GM19463 (cell line): Measurements from ENCODE around the gene ZNF276.
"Not testable (repeated sequence)": the region's sequence is repeated elsewhere in the genome, so short reads cannot be mapped to it uniquely, and the experiment has no call there.

ENCODE experiments used
- ATAC-seq: cut with Tn5 transposase; IDR thresholded peaks from one replicate; pipeline ENCODE4 v1.9.1; 2021; ENCODE audit warnings: mild to moderate bottlenecking, moderate library complexity; ENCODE audit not compliant: unreplicated experiment

Gene ZNF276

DNA sequence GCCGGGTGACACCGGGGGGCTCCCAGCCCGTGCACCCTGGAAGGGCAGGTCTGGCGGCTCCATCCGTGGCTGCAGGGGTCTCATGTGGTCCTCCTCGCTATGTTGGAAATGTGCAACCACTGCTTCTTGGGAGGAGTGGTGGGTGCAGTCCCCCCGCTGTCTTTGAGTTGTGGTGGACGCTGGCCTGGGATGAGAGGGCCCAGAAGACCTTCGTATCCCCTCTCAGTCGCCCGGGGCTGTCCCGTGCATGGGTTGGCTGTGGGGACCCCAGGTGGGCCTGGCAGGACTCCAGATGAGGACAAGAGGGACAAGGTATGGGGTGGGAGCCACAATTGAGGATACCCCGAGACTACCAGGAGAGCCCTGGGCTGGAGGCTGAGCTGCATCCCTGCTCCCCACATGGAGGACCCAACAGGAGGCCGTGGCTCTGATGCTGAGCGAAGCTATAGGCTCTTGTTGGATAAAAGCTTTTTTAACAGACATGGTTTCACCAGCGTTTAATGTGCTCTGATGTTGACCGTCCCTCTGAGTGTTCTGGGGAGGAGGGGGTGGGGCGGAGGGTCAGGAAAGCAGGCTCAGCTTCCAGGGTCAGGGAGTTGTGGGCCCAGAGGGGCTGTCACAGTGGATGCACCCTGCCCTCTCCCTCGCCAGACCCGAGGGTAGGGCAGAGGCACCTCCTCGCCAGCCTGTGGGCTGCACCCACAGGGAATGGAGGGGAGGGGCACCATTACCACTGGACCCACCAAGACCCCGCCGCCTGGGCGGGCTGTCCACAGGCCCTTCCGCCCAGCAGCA, 25.3 kb upstream of the ZNF276 start:
- no peak for ATAC-seq

DNA sequence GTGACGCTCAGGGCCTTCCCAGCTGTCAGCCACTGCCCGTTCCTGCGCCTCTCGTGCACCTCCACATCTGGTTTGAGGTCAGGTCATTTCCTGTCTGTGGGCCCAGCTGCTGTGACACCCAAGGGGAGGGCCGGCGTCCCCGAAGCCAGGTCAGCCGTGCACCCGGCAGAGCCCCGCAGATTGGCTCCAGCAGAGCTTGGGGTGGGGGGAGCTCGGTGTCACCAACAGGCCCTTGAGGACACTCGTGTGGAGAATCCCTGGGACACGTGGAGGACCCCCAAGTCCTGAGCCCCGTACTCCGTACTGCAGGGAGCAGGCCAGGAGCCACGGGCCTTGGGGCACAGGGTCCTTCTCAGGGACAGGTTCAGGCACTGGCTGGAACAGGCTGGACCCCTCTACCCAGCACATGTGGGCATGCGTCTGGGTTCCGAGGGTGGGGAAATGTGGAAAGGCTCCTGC, 24.6 kb upstream of the ZNF276 start:
- ATAC-seq = no peak

- ATAC-seq = no peak
Observed at GRCh38 chr16:89697161-89697615, 24.1 kb upstream of the ZNF276 start.

DNA sequence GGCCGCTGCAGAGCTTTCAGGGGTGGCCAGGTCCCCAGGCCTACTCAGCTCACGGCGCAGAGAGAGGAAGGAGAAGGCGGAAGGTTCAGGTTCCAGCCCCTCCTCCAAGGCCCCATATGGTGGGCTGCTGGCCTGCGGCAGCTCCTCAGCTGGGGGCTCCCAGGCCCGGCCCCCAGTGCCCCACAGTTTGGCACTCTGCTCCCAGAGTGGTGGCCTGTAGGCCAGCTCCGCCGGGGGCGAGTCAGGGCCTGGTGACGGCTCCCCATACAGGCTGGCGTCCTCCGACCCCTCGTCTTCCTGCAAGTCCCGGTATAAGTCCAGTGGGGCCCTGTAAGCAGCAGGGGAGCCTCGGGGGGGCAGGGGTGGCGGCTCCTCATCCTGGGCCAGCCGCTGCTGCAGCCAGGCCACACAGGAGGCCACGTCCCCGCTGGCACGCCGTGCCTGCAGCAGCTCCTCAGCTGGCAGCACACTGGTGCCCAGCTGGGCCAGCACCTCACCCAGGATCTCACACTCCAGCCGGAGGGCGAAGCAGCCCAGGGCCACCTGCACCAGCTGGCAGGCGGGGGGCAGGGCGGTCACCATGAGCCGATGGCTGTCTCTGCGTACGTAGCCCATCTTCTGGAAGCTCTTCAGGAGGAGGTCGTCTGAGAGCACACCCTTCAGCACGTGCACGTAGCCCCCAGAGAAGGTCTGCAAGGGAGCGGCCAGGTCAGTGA, 23.6 kb upstream of the ZNF276 start:
- ATAC-seq = no peak

GRCh38 chr16:89698717-89699116, 22.6 kb upstream of the ZNF276 start:
- ATAC-seq = not testable (repeated sequence)

GRCh38 chr16:89699629-89700099, 21.7 kb upstream of the ZNF276 start:
- not testable (repeated sequence) for ATAC-seq

DNA sequence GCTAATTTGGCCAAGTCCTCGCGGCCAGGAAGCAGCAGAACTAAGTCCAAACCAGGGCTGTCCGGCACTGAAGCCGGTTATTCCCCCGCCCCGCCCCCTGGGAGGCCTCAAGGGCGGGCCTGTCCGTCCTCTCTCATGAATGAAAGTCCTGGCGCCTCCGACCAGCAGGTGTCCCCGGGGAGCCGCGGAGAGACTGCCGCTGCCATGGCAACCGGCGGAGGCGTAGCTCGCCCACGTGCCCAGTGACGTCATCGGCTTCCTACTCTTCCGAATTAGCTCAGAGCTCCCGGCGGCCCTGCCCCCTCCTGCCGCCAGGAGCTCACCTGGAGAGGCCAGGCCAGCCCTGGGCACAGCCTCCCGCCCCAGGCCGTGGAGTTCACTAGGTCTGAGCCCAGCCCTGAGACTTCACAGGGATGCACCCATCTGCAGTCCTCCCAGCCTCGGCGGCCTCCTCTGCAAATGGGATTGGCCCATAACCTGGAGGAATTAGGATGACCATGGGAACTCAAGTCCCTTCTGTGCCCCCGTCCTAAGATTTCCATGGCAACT, 21.2 kb upstream of the ZNF276 start:
- ATAC-seq = peak; percentile 39

GRCh38 chr16:89700649-89701424, 20.5 kb upstream of the ZNF276 start:
- no peak for ATAC-seq

GRCh38 chr16:89701425-89702406, 19.6 kb upstream of the ZNF276 start, which contains the start of gene SPATA2L:
Gene SPATA2L (minus strand): TSS chr16:89701705. CDS start chr16:89701232, 473 bp downstream.
- peak; percentile 63 for ATAC-seq

DNA sequence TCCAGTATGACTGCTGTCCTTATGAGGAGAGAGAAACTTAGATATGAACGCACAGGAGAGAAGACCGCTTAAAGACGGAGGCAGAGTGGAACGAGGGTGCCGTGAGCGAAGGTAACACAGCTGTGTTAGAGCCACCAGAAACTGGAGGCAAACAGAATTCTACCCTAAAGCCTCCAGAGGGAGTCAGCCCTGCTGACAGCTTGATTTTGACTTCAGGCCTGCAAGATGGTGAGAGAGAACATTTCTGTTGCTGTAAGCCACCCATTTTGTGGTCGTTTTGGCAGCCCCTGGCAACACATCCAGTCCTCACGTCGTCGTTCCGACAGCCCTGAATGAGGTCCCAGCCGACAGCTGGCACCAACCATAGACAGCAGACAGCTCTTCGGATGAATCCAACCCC, 17.1 kb upstream of the ZNF276 start:
- no peak for ATAC-seq

GRCh38 chr16:89705006-89705405, 16.3 kb upstream of the ZNF276 start:
- ATAC-seq = no peak

DNA sequence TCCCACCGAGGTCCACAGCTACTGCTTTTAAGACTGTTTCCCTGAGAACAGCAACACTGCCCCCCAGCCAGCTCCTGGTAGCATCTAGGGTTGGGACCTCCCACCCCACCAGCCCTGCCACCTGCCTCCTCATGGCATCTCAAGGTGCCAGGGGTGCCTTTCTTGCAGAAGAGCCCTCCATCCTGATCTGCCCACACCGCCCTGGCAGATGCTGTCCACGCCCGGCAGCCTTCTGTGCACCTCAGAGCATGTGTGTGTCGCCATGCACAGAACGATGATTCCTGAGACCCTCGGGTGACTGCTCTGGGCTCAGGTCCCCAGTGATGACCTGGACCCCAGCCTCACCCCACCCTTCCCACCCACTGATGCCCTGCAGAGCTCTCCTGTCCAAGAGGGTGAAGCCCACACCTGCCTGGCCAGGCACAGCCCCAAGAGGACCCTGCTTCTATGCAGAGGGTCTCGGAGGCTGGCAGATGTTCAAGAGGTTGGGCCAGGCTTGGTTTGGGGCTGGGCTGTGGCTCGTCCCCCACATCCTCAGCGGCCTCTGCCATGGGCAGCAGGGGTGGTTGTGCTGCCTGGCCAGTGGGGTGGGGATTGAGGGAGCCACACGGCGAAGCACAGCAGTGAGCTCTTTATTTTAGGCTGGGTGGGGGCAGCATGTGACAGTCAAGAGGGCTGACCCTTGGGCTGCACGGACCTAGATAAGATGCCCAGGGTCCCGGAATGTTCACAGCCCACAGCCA, 14.6 kb upstream of the ZNF276 start:
- no peak for ATAC-seq

- ATAC-seq = no peak
Observed at GRCh38 chr16:89707695-89708094, 13.6 kb upstream of the ZNF276 start.

GRCh38 chr16:89708481-89708931, 12.8 kb upstream of the ZNF276 start:
- ATAC-seq = no peak

GRCh38 chr16:89709166-89709565, 12.2 kb upstream of the ZNF276 start:
- ATAC-seq = no peak

GRCh38 chr16:89709716-89710432, 11.5 kb upstream of the ZNF276 start:
- ATAC-seq = no peak

DNA sequence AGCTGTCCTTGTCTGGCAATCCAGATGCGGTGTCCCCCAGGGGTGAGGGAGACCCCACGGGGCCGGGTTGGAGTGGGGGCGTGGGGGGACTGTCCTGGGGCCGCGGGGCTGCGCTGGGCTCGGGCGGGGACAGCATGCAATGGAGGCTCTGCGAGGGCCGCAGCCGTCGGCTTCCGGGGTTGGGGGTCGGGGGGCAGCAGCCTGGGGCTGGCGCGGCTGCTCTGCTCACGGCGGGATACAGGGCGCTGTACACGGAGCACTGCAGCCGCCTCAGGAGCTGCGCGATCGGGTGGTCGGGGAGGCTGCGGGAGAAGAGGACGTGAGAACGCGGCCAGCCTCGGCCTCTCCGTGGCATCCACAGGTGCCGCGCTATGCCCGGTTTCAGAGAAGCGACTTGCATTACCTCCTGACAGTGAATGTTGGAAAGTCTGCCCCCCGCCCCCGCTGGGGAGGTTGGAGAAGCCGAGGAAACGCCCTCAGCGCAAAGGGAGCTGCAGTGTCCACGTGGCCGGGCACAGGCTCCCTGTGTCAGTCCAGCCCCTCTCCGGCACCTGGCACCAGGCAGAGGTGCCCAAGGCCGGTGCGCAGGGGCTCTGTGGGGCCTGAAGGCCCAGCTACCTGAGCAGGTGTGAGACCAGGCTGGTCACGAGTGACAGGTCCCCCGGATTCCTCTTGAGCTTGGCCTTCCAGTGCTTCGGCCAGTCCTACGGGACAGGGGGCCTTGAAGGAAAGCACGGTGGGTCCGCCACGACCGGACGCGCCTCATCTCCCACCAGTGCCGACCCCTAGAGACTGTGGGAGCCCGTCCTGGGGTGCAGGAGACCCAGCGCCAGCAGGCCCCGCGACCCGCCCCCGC, 10.4 kb upstream of the ZNF276 start:
- no peak for ATAC-seq
